Spleen (tissue), 7 donors: ENCODE measurements around the gene GPR27.

Experiments used
- CTCF ChIP-seq, 11 experiments: fragments of 200-600 bp in 7 of 11; fragments of 450-650 bp in 4 of 11; sonication (generic) in 4 of 11; IDR thresholded peaks in 8 of 11; conservative IDR thresholded peaks in 3 of 11; 1 replicate in 7 of 11; 2 replicates in 4 of 11; pipeline versions ENCODE4 v1.4.0 to v1.8.0; 2016 to 2021; ENCODE audit warnings: antibody characterized with exemption in 11 of 11, inconsistent platforms in 4 of 11, mild to moderate bottlenecking in 1 of 11
- POLR2AphosphoS5 ChIP-seq, 3 donors: sonication (generic); formaldehyde crosslinking; IDR thresholded peaks; one replicate each; pipeline ENCODE4 v1.5.1; 2017; ENCODE audit warnings: antibody characterized with exemption in 3 of 3
- donor health status: DM: no; HTN: no; CAD: no; lungs with moderate emphysema.
- donor health status: DM: no; HTN: no; CAD: no.
- donor health status: DM: no; HTN: no; CAD: no.

- no peak for TF ChIP-seq POLR2AphosphoS5 (IDR thresholded peaks at IDR 0.05)
- TF ChIP-seq CTCF (IDR thresholded peaks at IDR 0.05 in 8 of 11, conservative IDR thresholded peaks at IDR 0.05 in 3 of 11), result no peak
Measured at GRCh38 chr3:71783152-71783551, 29.5 kb downstream of the GPR27 start.
